Mesendoderm (in vitro differentiated cells): ENCODE measurements around the gene LPCAT3.
A peak's percentile ranks its signal among the peaks of the same experiment; 100 is the strongest.

Experiments
- DNase-seq: peaks from one replicate; pipeline ENCODE4 v3.0.0; 2013
- H2AK5ac ChIP-seq: 2 replicates; pipeline ENCODE4 v1.6.1; 2013; ENCODE audit warnings: low read length, inconsistent platforms
- H2BK120ac ChIP-seq: 2 replicates; pipeline ENCODE4 v1.6.1; 2013; ENCODE audit warnings: low read depth, mild to moderate bottlenecking, low read length, moderate library complexity, mixed read lengths
- H2BK15ac ChIP-seq: replicated peaks from 2 replicates; pipeline ENCODE4 v1.6.1; 2013; ENCODE audit warnings: low read depth, mild to moderate bottlenecking, moderate library complexity
- H2BK5ac ChIP-seq: 2 replicates; pipeline ENCODE4 v1.6.1; 2013; ENCODE audit warnings: low read length, inconsistent platforms
- H3K18ac ChIP-seq: 2 replicates; pipeline ENCODE4 v1.6.1; 2013; ENCODE audit warnings: mild to moderate bottlenecking, low read length, mixed read lengths
- H3K23ac ChIP-seq: one replicate; pipeline ENCODE4 v1.6.1; 2013; ENCODE audit warnings: low read length
- H3K27ac ChIP-seq: 2 replicates; pipeline ENCODE4 v1.5.1; 2013; ENCODE audit warnings: low read depth, mild to moderate bottlenecking, inconsistent platforms, low read length, moderate library complexity
- H3K27me3 ChIP-seq: 2 replicates; pipeline ENCODE4 v1.6.1; 2013; ENCODE audit warnings: low read length, control low read depth, mild to moderate bottlenecking, inconsistent platforms; ENCODE audit not compliant: insufficient read depth, poor library complexity
- H3K36me3 ChIP-seq: 2 replicates; pipeline ENCODE4 v1.6.1; 2013; ENCODE audit warnings: low read length, inconsistent platforms; ENCODE audit not compliant: control insufficient read depth, insufficient read depth
- H3K4ac ChIP-seq: one replicate; pipeline ENCODE4 v1.6.1; 2013; ENCODE audit warnings: low read depth, mild to moderate bottlenecking, low read length, moderate library complexity
- H3K4me1 ChIP-seq: 2 replicates; pipeline ENCODE4 v1.6.1; 2013; ENCODE audit warnings: low read depth, low read length, inconsistent platforms; ENCODE audit not compliant: control insufficient read depth
- H3K4me2 ChIP-seq: 2 replicates; pipeline ENCODE4 v1.6.1; 2013; ENCODE audit warnings: low read length
- H3K4me3 ChIP-seq: 2 replicates; pipeline ENCODE4 v1.5.1; 2013; ENCODE audit warnings: mild to moderate bottlenecking, low read length
- H3K56ac ChIP-seq: one replicate; pipeline ENCODE4 v1.6.1; 2013; ENCODE audit warnings: low read length
- H3K79me1 ChIP-seq: 2 replicates; pipeline ENCODE4 v1.6.1; 2013; ENCODE audit warnings: low read length, inconsistent platforms
- H3K79me2 ChIP-seq: 2 replicates; pipeline ENCODE4 v1.6.1; 2013; ENCODE audit warnings: mild to moderate bottlenecking, low read length; ENCODE audit not compliant: control insufficient read depth, insufficient read depth
- H3K9ac ChIP-seq: 2 replicates; pipeline ENCODE4 v1.6.1; 2013; ENCODE audit warnings: low read length, inconsistent platforms
- H4K5ac ChIP-seq: one replicate; pipeline ENCODE4 v1.6.1; 2013; ENCODE audit warnings: low read length
- H4K8ac ChIP-seq: one replicate; pipeline ENCODE4 v1.6.1; 2013; ENCODE audit warnings: low read depth, mild to moderate bottlenecking, control low read depth, low read length, moderate library complexity
- WGBS: extraction: QIAGEN DNeasy Blood & Tissue Kit; methylation state at CpG from one replicate; pipeline ENCODE4 v1.1.7; 2013; ENCODE audit warnings: low lambda C conversion rate, missing lambda C conversion rate; ENCODE audit not compliant: insufficient coverage; ENCODE audit errors: extremely low coverage; 5-methylcytosine and 5-hydroxymethylcytosine counted together

LPCAT3 gene

GRCh38 chr12:6996040-6996441 is 22.2 kb downstream of the LPCAT3 start:
- Histone ChIP-seq H3K4me1 (no peaks in the 10 kb centered on the region), H3K18ac (no peak overlapping the region), H3K27ac (no peak overlapping the region), H4K5ac (no peak overlapping the region), H2BK15ac (no peak overlapping the region), H3K79me1 (no peaks in the 10 kb centered on the region), H3K23ac (no peak overlapping the region), H3K36me3 (no peaks in the 10 kb centered on the region), H2AK5ac (no peak overlapping the region), H3K56ac (no peak overlapping the region), H3K4me3 (no peak overlapping the region), H2BK120ac (no peak overlapping the region), H3K9ac (no peak overlapping the region), H3K27me3 (no peaks in the 10 kb centered on the region), H2BK5ac (no peak overlapping the region), H3K79me2 (no peaks in the 10 kb centered on the region), H3K4ac (no peak overlapping the region), H3K4me2 (no peak overlapping the region), H4K8ac (no peak overlapping the region)
- DNase-seq, result peak; percentile 88
- no CpG with 5 or more reads among the region's 2 CpGs for WGBS

GRCh38 chr12:6987956-6988553 is 30.2 kb downstream of the LPCAT3 start:
- DNase-seq, result no peak
- WGBS, result no CpG with 5 or more reads among the region's 11 CpGs

GRCh38 chr12:6982532-6982931 is 35.7 kb downstream of the LPCAT3 start:
- Histone ChIP-seq H3K4me3 (no peak overlapping the region), H3K56ac (no peak overlapping the region), H2AK5ac (no peak overlapping the region), H3K4me2 (no peak overlapping the region), H4K5ac (no peak overlapping the region), H3K4ac (no peak overlapping the region), H4K8ac (no peak overlapping the region), H3K36me3 (peaks cover 3% of the 10 kb centered on the region), H2BK120ac (no peak overlapping the region), H3K79me2 (no peaks in the 10 kb centered on the region), H3K23ac (no peak overlapping the region), H2BK15ac (no peak overlapping the region), H2BK5ac (no peak overlapping the region), H3K4me1 (no peaks in the 10 kb centered on the region), H3K9ac (no peak overlapping the region), H3K27me3 (no peaks in the 10 kb centered on the region), H3K79me1 (no peaks in the 10 kb centered on the region), H3K27ac (no peak overlapping the region), H3K18ac (no peak overlapping the region)
- no CpG with 5 or more reads among the region's 7 CpGs for WGBS
- DNase-seq, result peak; percentile 35

More at GRCh38 chr12:6987956-6988553, 30.2 kb downstream of the LPCAT3 start:
- H3K4ac ChIP-seq, result no peak overlapping the region
- peak overlapping the region; percentile 44 for H3K27ac ChIP-seq
- no peak overlapping the region for H3K9ac ChIP-seq
- no peak overlapping the region for H2BK15ac ChIP-seq
- H3K79me1 ChIP-seq, result no peaks in the 10 kb centered on the region
- peaks cover 4% of the 10 kb centered on the region for H3K36me3 ChIP-seq
- H4K8ac ChIP-seq, result no peak overlapping the region
- H3K4me3 ChIP-seq, result no peak overlapping the region
- no peak overlapping the region for H3K4me2 ChIP-seq
- H3K4me1 ChIP-seq, result no peaks in the 10 kb centered on the region
- H2BK5ac ChIP-seq, result no peak overlapping the region
- H3K23ac ChIP-seq, result no peak overlapping the region
- no peaks in the 10 kb centered on the region for H3K27me3 ChIP-seq
- H2BK120ac ChIP-seq, result no peak overlapping the region
- H3K18ac ChIP-seq, result no peak overlapping the region
- H2AK5ac ChIP-seq, result no peak overlapping the region
- no peaks in the 10 kb centered on the region for H3K79me2 ChIP-seq
- H3K56ac ChIP-seq, result no peak overlapping the region
- no peak overlapping the region for H4K5ac ChIP-seq

- Histone ChIP-seq H4K5ac (no peak overlapping the region), H2BK120ac (no peak overlapping the region), H3K4me3 (no peak overlapping the region), H3K79me1 (no peaks in the 10 kb centered on the region), H3K27ac (no peak overlapping the region), H4K8ac (no peak overlapping the region), H3K4me1 (no peaks in the 10 kb centered on the region), H3K36me3 (peaks cover 4% of the 10 kb centered on the region), H2BK5ac (no peak overlapping the region), H3K4ac (no peak overlapping the region), H3K18ac (no peak overlapping the region), H3K23ac (no peak overlapping the region), H2AK5ac (no peak overlapping the region), H3K9ac (no peak overlapping the region), H3K79me2 (no peaks in the 10 kb centered on the region), H3K4me2 (no peak overlapping the region), H3K56ac (no peak overlapping the region), H2BK15ac (no peak overlapping the region), H3K27me3 (no peaks in the 10 kb centered on the region)
- no CpG with 5 or more reads among the region's 10 CpGs for WGBS
- DNase-seq, result no peak
Observed at GRCh38 chr12:6981152-6982052, 36.9 kb downstream of the LPCAT3 start.

- Histone ChIP-seq H3K27me3 (no peaks in the 10 kb centered on the region), H3K4me1 (no peaks in the 10 kb centered on the region), H3K79me1 (no peaks in the 10 kb centered on the region), H2BK15ac (no peak overlapping the region), H4K5ac (no peak overlapping the region), H3K9ac (no peak overlapping the region), H3K27ac (no peak overlapping the region), H3K23ac (no peak overlapping the region), H3K18ac (no peak overlapping the region), H3K79me2 (no peaks in the 10 kb centered on the region), H3K56ac (no peak overlapping the region), H3K4ac (no peak overlapping the region), H2AK5ac (no peak overlapping the region), H2BK120ac (no peak overlapping the region), H3K4me3 (no peak overlapping the region), H3K4me2 (no peak overlapping the region), H2BK5ac (no peak overlapping the region), H3K36me3 (peaks cover 4% of the 10 kb centered on the region), H4K8ac (no peak overlapping the region)
- no peak for DNase-seq
Observed at GRCh38 chr12:6980740-6981139, 37.5 kb downstream of the LPCAT3 start.
